ENCODE data around the gene TEX13A. TPM values are rescaled to one million over a fixed set of nuclear protein-coding genes. Genes with fewer than 3 reads are reported as not detected.

TEX13A gene
- polyA plus RNA-seq, 1 of the 3 experiments (the other 2 are of a cell fraction): 0.03 TPM

DNA sequence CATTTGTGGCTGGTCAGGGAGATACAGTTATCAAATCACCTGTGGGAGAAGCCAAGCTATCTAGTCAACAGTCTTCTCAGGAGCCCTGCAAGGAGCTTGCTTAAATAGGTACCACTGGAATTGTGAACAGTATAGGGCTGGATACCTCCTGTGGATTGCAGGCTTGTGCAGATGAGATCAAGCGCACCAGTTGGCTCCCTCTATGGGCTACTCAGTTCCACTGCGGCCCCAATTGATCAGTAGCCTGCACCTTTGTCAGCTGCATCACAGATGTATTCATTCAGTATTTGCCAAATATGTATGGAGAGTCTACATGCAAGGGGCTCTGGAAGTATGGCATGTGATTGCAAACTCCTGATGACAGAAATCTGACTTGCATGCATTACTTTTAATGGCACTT is 28.6 kb downstream of the TEX13A start:
- Histone ChIP-seq H3K79me2 (ENCODE audit: insufficient read depth) (no peaks in the 10 kb centered on the region), H3K36me3 (replicated peaks in 1 of 2; ENCODE audit: control insufficient read depth in 1 of 2, insufficient read depth in 2 of 2, low read length in 1 of 2) (no peaks in the 10 kb centered on the region), H3K9me3 (no peaks in the 10 kb centered on the region), H3K9me2 (no peaks in the 10 kb centered on the region), H3K9ac (no peak overlapping the region), H3K4me2 (peak overlapping the region; percentile 30; the same call in 1 of the 2 replicates), H3K4me3 (ENCODE audit: low read depth in 2 of 2, low read length in 1 of 2) (peak overlapping the region in 1 of 2 experiments; percentile 48; a peak in 1 of 4 replicates), H3F3A (replicated peaks; ENCODE audit: insufficient read depth) (no peaks in the 10 kb centered on the region), H3K27me3 (ENCODE audit: insufficient read depth) (0 out of 2 replicates have a peak, but pooled peaks cover 8% of the 10 kb centered on the region), H4K20me1 (ENCODE audit: insufficient read depth) (no peaks in the 10 kb centered on the region), H2AFZ (ENCODE audit: low read depth) (no peak overlapping the region), H3K4me1 (ENCODE audit: control insufficient read depth in 1 of 2, insufficient read depth in 2 of 2, low read depth in 1 of 2, low read length in 1 of 2) (no peaks in the 10 kb centered on the region), H3K27ac (ENCODE audit: low read depth in 2 of 2, low read length in 1 of 2) (no peak overlapping the region)
- CTCF ChIA-PET: interaction anchor here (1.0 to 1.2 kb wide), 2 partner anchors 14 to 16 kb away, joined by 3 to 4 read pairs; no protein-coding TSS in a partner anchor
- POLR2A ChIA-PET: no interaction called here
- peak; percentile 8 for DNase-seq
- 0% methylated on average over 2 of the region's 2 CpGs for WGBS (ENCODE audit: low lambda C conversion rate)
- no peak for TF ChIP-seq ELF1 (IDR thresholded peaks at IDR 0.05)
- no peak for TF ChIP-seq TCF12 (IDR thresholded peaks at IDR 0.05)
- TF ChIP-seq, protein P1, sequence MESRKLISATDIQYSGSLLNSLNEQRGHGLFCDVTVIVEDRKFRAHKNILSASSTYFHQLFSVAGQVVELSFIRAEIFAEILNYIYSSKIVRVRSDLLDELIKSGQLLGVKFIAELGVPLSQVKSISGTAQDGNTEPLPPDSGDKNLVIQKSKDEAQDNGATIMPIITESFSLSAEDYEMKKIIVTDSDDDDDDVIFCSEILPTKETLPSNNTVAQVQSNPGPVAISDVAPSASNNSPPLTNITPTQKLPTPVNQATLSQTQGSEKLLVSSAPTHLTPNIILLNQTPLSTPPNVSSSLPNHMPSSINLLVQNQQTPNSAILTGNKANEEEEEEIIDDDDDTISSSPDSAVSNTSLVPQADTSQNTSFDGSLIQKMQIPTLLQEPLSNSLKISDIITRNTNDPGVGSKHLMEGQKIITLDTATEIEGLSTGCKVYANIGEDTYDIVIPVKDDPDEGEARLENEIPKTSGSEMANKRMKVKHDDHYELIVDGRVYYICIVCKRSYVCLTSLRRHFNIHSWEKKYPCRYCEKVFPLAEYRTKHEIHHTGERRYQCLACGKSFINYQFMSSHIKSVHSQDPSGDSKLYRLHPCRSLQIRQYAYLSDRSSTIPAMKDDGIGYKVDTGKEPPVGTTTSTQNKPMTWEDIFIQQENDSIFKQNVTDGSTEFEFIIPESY (IDR thresholded peaks at IDR 0.05; ENCODE audit: borderline replicate concordance, low read depth): no peak
- no peak for TF ChIP-seq MEF2A (IDR thresholded peaks at IDR 0.05; ENCODE audit: borderline replicate concordance, low read depth)
- TF ChIP-seq CHD2 (IDR thresholded peaks at IDR 0.05; ENCODE audit: low read length, partially characterized antibody): no peak
- TF ChIP-seq, protein P2, sequence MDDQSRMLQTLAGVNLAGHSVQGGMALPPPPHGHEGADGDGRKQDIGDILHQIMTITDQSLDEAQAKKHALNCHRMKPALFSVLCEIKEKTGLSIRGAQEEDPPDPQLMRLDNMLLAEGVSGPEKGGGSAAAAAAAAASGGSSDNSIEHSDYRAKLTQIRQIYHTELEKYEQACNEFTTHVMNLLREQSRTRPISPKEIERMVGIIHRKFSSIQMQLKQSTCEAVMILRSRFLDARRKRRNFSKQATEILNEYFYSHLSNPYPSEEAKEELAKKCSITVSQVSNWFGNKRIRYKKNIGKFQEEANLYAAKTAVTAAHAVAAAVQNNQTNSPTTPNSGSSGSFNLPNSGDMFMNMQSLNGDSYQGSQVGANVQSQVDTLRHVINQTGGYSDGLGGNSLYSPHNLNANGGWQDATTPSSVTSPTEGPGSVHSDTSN (IDR thresholded peaks at IDR 0.05): no peak
- TF ChIP-seq, protein P3, sequence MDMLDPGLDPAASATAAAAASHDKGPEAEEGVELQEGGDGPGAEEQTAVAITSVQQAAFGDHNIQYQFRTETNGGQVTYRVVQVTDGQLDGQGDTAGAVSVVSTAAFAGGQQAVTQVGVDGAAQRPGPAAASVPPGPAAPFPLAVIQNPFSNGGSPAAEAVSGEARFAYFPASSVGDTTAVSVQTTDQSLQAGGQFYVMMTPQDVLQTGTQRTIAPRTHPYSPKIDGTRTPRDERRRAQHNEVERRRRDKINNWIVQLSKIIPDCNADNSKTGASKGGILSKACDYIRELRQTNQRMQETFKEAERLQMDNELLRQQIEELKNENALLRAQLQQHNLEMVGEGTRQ (IDR thresholded peaks at IDR 0.05; ENCODE audit: borderline replicate concordance, low read depth, low read length): no peak
- TF ChIP-seq JUND (IDR thresholded peaks at IDR 0.05): no peak
- TF ChIP-seq, protein P4, sequence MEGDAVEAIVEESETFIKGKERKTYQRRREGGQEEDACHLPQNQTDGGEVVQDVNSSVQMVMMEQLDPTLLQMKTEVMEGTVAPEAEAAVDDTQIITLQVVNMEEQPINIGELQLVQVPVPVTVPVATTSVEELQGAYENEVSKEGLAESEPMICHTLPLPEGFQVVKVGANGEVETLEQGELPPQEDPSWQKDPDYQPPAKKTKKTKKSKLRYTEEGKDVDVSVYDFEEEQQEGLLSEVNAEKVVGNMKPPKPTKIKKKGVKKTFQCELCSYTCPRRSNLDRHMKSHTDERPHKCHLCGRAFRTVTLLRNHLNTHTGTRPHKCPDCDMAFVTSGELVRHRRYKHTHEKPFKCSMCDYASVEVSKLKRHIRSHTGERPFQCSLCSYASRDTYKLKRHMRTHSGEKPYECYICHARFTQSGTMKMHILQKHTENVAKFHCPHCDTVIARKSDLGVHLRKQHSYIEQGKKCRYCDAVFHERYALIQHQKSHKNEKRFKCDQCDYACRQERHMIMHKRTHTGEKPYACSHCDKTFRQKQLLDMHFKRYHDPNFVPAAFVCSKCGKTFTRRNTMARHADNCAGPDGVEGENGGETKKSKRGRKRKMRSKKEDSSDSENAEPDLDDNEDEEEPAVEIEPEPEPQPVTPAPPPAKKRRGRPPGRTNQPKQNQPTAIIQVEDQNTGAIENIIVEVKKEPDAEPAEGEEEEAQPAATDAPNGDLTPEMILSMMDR (IDR thresholded peaks at IDR 0.05): peak; percentile 59

DNA sequence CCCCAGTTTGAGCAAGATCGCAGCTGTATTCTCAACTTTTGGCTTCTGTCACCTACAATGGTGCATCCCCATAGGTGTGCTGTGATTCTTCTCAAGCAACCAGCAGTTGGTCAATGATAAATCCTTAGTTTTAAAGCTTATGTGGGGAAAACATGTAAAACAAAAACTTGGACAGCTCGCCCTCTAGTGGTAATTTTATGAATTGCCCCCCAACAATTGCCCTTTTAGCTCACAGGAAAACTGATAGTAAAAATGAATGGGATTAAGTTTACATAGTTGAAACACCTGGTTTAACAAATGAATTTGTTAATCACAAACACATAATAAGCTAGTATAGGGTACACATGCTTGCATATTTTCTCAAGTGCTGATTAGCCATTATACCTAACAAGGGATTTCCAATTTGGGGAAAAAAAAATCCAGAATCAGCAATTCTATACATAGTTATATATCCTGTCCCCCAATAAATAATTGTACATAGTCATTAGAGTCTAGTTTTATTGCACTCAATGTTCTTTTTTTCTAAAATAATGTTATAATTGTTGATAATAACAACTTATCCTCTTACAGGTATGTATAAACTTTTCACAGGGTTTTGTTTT is 30.1 kb downstream of the TEX13A start:
- Histone ChIP-seq H3K4me2 (no peak overlapping the region), H3K9ac (no peak overlapping the region), H3K36me3 (replicated peaks in 1 of 2; ENCODE audit: control insufficient read depth in 1 of 2, insufficient read depth in 2 of 2, low read length in 1 of 2) (no peaks in the 10 kb centered on the region), H3K4me1 (ENCODE audit: control insufficient read depth in 1 of 2, insufficient read depth in 2 of 2, low read depth in 1 of 2, low read length in 1 of 2) (no peaks in the 10 kb centered on the region), H3F3A (replicated peaks; ENCODE audit: insufficient read depth) (no peaks in the 10 kb centered on the region), H3K79me2 (ENCODE audit: insufficient read depth) (no peaks in the 10 kb centered on the region), H3K9me3 (no peaks in the 10 kb centered on the region), H3K4me3 (ENCODE audit: low read depth in 2 of 2, low read length in 1 of 2) (no peak overlapping the region; a peak in 1 of 4 replicates), H2AFZ (ENCODE audit: low read depth) (no peak overlapping the region), H3K9me2 (no peaks in the 10 kb centered on the region), H3K27ac (ENCODE audit: low read depth in 2 of 2, low read length in 1 of 2) (no peak overlapping the region), H3K27me3 (ENCODE audit: insufficient read depth) (0 out of 2 replicates have a peak, but pooled peaks cover 8% of the 10 kb centered on the region), H4K20me1 (ENCODE audit: insufficient read depth) (no peaks in the 10 kb centered on the region)
- DNase-seq: peak; percentile 7
- 0% methylated on average over 2 of the region's 2 CpGs for WGBS (ENCODE audit: low lambda C conversion rate)
- ChIA-PET POLR2A (no interaction called here), CTCF (interaction anchor here (0.6 to 2.3 kb wide), 17 partner anchors 9 to 185 kb away, joined by 3 to 14 read pairs (median 4); no protein-coding TSS in a partner anchor)
- TF ChIP-seq, protein P4 (IDR thresholded peaks at IDR 0.05): peak; percentile 92
- TF ChIP-seq EZH2phosphoT487 (IDR thresholded peaks at IDR 0.05; ENCODE audit: borderline replicate concordance, low read depth) (no peak), RFX5 (IDR thresholded peaks at IDR 0.05; ENCODE audit: low read length) (no peak), ELF1 (IDR thresholded peaks at IDR 0.05) (no peak), YY1 (IDR thresholded peaks at IDR 0.05; ENCODE audit: low read depth) (no peak), JUND (IDR thresholded peaks at IDR 0.05) (no peak), FOXM1 (IDR thresholded peaks at IDR 0.05; ENCODE audit: low read depth) (no peak), RAD21 (IDR thresholded peaks at IDR 0.05; ENCODE audit: low read length) (peak; percentile 49; the same call in 1 of the 2 replicates), FOXJ3 (CRISPR knock-in tag; IDR thresholded peaks at IDR 0.05) (no peak)
- TF ChIP-seq, protein P5, sequence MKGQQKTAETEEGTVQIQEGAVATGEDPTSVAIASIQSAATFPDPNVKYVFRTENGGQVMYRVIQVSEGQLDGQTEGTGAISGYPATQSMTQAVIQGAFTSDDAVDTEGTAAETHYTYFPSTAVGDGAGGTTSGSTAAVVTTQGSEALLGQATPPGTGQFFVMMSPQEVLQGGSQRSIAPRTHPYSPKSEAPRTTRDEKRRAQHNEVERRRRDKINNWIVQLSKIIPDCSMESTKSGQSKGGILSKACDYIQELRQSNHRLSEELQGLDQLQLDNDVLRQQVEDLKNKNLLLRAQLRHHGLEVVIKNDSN (IDR thresholded peaks at IDR 0.05; ENCODE audit: borderline replicate concordance, low read depth): no peak
- TF ChIP-seq, protein P6, sequence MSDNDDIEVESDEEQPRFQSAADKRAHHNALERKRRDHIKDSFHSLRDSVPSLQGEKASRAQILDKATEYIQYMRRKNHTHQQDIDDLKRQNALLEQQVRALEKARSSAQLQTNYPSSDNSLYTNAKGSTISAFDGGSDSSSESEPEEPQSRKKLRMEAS (IDR thresholded peaks at IDR 0.05; ENCODE audit: low read depth): no peak

Measured in SK-N-SH (cell line).